HTERT RPE-1 (cell line): ENCODE results near the gene NHLRC3.
"Not testable (repeated sequence)": the region's sequence is repeated elsewhere in the genome, so short reads cannot be mapped to it uniquely, and the experiment has no call there.

ENCODE experiments used
- in situ Hi-C: fragments of 300-500 bp; cut with MboI; formaldehyde crosslinking; loops from 4 replicates; pipeline ENCODE4 v1.14.3; 2020; ENCODE audit warnings: low sequenced_read_pairs

Gene NHLRC3, protein sequence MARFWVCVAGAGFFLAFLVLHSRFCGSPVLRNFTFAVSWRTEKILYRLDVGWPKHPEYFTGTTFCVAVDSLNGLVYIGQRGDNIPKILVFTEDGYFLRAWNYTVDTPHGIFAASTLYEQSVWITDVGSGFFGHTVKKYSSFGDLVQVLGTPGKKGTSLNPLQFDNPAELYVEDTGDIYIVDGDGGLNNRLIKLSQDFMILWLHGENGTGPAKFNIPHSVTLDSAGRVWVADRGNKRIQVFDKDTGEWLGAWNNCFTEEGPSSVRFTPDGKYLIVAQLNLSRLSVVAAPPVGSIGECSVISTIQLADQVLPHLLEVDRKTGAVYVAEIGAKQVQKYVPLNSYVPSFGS

DNA sequence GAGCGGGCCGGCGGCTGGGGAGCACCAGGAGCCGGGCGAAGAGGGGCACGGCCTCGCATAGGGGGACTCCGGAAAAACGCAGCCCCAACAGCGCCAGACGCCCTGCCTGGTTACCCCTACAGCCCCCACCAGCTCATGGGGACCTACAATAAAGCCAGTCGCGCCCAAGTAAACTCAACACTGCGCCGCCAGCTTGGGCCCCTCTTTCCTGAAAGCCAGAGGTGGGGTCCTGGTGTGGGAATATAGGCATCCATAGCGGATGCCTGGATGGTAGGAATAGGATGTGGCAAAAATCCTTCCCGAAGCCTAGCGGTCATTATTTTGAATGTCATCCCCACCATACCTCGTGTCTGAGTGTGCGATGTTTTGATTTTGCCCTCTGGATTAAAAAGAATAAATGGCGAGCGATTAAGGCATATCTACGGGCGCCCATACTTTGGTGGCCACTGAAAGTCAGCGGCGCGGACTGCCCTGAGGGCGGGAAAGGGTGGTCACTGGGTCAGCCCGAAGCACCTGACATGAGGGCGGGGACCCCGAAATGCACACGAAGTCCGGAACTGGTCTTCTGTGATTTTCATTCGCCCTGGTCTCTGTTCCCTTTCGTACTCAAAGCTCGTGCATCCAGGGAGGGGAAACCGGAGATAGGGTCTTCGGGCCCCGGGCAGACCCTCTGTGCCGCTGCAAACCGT lies at the start of gene NHLRC3, which contains the start of gene PROSER1:
Gene NHLRC3, plus strand, starts transcription at position 577 of the 689 bp plus-strand sequence. CDS start 184 bp downstream, outside the sequence.
Gene PROSER1, minus strand, starts transcription at position 210 of the 689 bp plus-strand sequence. CDS start 847 bp downstream, outside the sequence.
- in situ Hi-C loops = no loop called here

DNA sequence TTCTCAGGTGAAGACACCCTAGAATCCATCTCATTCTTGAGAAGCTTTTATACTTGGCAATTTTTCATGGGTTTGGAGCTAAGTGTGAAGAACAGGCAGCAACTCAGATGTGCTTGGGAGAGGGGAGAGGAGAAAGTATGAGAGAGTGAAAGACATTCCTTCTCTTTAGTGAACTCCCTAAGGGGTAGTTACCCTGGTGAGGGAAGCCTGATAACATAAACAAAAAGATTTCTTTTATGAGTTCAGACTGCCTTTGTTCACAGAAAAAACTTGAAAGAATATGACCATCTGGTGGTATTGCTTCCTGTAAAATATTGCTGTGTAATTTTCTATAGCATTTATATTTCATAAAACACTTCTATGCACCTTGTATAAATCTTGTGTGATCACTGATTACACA lies 47.6 kb upstream of the NHLRC3 start, which contains the start of gene STOML3:
Gene STOML3, minus strand, starts transcription at position 139 of the 400 bp plus-strand sequence. Its CDS starts 110 bp downstream, at position 29.
- in situ Hi-C loops = no loop called here

DNA sequence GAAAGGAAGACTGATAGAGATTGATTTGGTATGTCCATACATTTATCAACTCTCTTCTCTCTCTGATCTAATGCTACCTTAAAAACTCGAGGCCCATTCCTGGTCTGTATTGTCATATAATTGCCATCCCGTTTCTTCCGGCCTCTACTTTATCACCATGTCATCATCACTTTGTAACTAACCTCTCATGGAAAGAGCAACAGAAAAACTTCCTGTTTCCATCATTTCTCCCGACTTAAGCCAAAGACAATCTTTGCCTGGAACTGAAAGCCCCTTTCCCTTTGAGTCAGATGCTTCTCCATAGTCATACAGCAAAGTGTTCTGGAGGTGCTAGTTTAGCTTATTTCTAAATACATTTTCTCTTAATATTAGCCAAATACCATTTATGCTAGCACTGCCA lies 44.9 kb upstream of the NHLRC3 start:
- in situ Hi-C loops = no loop called here

DNA sequence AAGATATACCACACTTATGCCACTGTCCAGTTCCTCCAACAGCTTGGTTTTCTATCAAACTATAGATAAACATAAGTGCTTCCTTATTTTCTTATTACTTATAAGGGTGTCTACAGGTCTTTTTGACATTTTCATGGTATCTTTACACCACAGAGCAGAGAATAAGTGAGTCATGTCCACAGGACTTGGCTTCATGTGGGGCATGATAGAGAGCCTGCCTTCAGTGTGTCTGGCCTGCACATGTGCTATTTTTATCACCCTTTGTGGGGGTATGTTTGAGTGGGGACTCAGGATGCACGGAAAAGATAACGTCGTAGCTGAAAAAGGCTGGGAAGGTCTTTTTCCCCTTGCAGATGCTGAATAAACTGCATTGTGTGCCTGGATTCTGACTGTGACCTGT lies 39.5 kb upstream of the NHLRC3 start:
- in situ Hi-C loops = no loop called here

DNA sequence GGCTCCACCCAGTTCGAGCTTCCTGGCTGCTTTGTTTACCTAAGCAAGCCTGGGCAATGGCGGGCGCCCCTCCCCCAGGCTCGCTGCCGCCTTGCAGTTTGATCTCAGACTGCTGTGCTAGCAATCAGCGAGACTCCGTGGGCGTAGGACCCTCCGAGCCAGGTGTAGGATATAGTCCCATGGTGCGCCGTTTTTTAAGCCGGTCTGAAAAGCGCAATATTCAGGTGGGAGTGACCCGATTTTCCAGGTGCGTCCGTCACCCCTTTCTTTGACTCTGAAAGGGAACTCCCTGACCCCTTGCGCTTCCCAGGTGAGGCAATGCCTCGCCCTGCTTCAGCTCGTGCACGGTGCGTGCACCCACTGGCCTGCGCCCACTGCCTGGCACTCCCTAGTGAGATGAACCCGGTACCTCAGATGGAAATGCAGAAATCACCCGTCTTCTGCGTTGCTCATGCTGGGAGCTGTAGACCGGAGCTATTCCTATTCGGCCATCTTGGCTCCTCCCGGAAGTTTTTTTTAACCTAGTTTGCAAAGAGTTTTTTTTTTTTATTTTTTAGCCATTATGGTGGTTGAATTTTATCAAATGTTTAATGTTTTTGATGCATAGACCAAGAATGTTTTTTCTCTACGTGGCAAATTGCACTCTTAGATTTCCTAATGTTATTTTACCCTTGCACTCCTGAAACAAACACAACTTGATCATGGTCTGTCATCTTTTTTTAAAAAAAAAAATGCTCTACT lies 31.7 kb upstream of the NHLRC3 start:
- in situ Hi-C loops = not testable (repeated sequence)

DNA sequence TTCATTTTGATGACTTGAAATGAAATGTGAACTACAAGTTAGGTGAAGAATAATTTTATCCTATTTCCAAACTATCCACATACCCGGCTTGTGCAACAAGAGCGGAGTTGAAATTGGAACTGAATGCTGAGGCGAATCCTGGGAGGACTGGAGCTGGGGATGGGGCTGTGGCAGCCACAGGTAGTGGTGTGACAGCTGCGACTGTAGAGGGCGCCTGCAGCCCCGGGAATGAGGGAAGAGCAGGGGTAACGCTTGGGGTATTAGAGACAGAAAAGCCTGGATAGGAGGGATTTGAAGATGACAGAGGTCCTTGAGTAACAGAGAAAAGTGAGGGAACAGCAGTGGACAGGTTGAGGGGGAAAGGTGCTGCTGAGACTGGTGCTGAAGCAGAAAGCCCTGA lies 25.6 kb upstream of the NHLRC3 start:
- in situ Hi-C loops = no loop called here

DNA sequence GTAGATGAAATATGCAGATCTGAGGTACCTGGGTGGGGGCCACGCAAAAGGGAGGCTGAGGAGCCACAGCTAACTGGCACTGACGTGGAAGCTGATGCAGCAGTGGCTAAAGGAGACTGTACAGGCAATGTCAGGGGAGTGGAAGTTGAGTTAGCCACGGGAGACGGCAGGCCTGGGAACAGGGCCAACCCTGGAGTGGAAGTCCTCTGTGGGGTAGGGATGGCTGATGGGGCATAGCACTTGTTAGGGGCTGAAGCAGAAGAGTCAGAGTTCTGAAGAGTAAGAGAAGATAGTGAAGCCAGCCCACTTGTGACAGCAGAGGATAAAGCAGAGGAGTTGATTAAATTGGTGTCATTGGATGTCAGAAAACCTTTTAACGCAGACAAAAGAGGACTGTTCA lies 24.8 kb upstream of the NHLRC3 start:
- in situ Hi-C loops = no loop called here

DNA sequence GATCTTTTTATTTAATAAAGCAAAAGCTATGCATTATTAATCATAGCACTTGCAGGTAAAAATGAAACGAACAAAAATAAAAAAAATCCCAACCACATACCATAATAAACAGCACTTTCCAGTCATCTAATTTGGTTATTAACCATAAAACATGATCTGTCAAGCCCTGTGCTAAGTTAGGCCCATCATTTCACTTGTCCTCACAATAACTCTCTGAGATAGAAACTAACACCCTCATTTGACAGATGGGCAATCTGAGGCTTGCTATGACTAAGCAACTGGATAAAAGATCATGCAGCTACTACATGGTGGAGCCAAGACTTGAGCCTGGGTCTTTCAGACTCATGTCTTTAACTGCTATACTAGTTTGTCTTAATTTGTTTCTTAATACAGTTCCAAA lies 22.2 kb upstream of the NHLRC3 start:
- in situ Hi-C loops = no loop called here

DNA sequence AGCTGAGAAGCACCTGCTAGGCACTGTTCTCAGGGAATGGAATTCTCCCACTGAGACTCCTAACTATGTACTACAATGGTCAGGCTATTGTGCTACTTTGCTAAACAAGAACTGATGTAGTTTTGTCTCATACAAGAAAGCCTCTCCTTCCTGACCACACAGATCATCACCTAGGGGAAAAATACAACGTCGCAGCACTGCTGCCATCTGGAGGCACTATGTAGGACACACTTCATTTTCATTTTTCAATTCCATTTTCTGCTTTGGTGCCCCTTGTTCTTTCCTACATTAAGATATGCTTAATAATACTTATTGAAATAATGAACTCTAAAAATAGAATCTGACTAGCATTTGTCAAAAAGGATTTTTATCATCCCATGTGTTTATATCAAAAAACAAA lies 21.5 kb upstream of the NHLRC3 start:
- in situ Hi-C loops = no loop called here

DNA sequence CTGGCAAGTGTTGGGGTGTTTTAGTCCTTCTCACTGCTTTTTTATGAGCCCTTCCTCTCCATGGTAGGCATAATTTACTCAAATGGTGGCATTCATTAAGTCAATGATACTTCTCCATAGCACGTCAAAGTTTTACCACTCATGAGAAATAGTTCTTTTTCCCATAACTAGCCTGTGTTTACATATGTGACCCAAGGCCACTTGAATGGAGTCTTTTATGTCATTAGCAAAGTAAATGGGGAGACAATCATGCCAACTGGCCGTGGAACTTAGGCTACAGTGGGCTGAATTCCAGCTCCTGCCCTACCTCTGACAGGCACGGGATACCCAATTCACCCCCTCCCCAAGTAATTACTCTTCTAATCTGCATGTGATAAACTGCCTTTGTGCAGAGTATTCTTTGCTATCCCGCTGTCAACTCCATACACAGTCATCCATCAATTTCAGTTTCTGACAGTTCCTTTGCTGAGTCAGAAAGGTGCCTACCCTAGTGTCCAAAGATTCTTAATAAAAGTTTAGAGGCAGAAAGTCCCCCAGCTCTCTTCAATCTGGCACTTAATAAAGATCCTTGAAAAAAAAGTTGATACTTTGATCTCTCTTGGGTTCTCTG lies 17.3 kb upstream of the NHLRC3 start:
- in situ Hi-C loops = no loop called here

DNA sequence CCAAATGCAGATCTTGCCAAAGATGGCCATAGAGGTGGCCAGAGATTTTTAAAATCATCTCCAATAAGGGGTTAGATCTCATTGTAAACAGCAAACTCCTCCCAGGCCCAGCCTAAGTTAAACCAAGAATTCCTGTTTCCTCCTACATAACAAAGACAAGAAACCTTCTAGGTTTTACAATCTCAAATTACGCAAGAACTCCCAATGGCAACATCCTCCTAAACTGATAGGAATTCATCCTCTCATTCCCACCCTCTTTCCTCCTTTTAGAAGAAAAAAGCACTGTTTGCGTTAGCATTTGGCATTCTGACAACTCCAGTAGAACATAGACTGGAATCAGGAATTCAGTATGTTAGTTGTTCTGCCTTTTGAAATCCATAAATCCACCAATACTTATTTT lies 14.9 kb upstream of the NHLRC3 start:
- in situ Hi-C loops = no loop called here

DNA sequence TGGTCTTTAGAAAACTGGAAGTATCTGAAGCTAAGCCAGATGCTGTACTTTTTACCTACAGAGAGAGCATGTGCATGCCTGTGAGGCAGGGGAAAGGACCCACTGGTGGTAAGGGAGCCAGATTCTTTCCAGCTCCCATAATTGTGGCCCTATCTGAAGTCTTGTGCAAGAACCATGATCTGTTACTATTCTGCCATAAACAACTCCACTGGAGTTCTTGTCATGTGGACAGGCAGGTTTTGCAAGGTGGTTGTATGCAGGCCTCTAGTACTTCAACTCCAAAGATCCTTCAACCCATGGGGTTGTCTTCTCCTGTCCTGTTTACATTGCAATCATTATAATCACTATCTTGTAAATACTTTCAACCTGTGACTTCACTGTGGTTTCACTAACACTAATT lies 14.5 kb upstream of the NHLRC3 start:
- in situ Hi-C loops = no loop called here

DNA sequence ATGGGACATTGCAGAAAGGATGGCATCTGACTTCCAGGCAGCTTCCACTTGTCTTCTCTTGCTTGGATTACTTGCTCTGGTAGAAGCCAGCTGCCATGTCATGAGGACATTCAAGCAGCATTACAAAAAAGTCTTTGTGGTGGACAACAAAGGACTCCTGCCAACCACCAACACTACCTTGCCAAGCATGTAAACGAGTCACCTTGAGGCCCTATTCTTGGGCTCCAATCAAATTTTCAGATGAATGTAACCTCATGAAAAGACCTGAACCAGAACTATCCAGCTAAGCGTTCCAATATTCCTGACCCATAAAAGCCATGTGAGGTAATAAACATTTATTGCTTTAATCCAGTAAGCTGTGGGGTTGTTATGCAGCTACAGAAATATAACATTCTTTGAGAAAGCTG lies 12.8 kb upstream of the NHLRC3 start:
- in situ Hi-C loops = no loop called here

DNA sequence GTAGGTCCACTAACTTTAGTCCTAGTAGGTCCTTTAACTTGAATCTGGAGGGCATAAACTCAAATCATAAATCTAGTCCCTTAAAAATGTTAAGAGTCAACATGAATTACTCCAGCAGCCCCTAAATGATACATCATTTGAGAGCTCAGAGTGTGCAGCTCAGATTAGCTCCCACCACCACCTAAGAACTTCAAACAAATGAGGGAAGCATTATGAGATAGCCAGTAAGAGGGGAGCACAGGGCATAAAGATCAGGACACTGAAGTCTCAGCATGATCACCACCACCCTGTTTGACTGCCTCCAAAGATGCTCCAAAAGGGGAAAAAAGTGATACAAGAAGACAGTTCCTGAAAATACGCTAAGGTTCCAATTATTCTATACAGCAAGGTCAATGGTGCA lies 6.1 kb upstream of the NHLRC3 start:
- in situ Hi-C loops = no loop called here

DNA sequence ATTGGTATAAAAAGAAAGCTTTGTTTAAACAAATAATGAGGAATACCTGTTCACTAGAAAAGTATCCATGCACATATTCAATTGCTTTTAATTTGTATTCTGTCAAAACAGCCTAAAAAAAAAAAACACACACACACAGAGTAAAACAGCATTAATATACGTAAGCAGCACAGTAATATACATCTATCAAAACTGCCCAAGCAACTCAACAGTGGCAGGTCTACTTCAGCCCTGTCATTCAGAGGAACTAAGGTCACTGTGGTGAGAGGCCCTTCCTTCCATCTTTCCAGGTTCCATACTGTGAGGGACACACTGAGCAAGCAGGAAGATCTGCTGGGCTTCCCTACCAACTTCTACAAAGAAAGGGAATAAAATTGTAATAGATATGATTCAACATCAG lies 4.2 kb upstream of the NHLRC3 start:
- in situ Hi-C loops = no loop called here

DNA sequence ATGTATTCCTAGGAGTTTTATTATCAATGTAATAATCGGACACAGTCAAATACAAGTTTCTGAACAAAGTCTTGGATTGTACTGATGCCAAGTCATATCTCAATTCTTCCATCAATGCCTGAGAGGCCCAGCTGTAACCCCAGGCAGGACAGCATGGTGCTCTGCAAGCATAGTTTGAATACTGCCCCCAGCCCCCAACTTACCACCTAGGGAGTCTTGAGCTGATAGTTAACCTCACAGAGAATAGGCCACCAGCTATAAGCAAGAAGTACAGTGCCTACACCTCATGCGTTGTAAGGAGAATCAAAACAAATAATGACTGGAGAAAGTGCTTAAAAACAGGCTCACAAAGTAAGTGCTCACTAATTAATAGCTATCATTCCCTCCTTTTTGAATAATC lies 3.1 kb upstream of the NHLRC3 start:
- in situ Hi-C loops = no loop called here

DNA sequence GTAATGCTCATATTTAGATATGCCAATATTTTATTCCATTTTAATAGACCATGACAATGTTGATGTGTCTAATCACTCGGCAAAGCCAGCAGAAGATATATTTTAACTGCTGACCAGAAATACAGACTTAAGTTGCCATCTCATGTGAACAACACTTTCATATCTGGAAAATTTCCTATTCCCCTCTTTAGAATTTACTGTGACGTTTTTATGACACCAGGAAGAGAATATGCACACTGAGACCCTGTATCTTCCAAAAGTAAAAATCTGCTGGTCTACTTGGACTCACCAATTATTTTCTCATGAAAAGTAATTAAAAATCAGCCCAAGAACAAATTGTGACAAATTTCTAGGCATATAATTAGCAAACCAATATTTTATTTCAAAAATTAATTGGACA lies 2.5 kb upstream of the NHLRC3 start:
- in situ Hi-C loops = no loop called here

DNA sequence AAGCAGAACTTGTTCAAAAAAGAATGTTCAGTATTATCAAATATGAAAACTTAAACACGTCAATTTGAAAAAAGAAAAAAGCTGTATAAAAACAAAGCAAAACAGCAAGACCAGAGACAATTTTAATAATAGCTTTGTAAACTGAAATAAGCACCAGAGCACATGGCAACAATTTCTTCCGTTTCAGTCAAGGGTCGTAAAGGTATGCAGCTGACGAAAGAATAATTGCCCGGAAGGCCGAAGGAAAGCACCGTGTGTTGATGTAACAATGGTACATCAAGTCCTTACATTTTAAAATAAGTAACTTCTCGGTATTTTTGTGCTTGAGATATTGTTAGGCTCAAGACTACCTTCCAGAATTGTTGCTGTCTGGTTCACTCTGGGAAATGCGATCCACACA lies 2.0 kb upstream of the NHLRC3 start:
- in situ Hi-C loops = no loop called here

DNA sequence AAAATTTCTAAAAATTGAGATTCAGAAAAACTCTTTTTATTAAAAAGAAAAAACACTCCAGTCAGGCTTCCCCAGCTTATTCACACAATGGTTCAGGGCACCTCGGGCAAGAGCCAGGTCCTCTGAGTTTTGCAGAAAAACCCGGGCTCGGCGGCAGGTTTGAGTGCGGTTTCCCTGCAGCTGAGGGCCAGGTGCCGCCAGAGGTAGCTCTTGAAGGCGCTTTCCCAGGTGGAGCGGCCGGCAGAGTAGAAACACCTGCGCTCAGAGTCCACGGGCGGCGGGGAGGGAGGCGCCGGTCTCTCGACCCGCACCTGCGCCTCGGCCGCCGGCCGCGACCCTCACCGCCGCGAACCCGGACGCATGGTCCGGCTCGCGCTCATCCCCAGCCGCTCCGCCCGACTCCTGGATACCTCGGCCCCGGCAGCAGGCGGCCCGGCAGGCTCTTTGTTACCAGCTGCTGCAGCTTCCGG lies 811 bp upstream of the NHLRC3 start:
- in situ Hi-C loops = no loop called here

DNA sequence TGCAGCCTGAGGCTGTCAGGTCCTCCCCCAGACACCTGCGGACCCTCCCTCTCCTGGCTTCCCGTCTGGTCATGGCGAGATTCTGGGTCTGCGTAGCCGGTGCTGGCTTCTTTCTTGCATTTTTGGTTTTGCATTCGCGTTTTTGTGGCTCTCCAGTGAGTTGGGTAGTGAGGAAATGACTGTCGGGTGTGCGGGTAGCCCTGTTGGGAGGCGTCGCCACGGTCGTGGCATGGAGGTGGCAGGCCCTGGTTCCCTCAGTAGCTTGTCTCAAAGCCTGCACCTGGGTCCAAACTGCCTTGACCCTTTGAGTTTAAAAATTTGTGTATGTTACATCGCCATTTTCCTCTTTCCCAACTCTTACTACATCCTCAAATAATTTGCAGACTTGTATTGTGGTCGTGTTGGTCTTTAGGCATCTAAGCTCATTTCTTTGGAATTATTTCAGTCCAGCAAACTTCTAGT lies 344 bp downstream of the NHLRC3 start:
- in situ Hi-C loops = no loop called here

DNA sequence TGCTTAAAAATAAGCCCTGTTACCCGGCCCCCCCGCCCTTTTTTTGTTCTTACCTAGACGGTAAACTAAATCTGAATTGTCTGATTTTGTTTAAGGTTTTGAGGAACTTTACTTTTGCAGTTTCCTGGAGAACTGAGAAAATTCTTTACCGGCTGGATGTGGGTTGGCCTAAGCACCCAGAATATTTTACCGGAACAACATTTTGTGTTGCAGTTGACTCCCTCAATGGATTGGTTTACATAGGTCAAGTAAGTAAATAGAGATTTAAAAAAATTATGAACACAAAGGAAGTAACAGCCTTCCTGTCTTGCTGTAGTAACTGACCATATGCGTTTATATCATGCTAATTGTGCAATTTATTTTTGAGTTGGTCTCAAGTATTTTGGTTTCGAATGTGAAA lies 785 bp downstream of the NHLRC3 start:
- in situ Hi-C loops = no loop called here
